ENCODE results near the gene KMT2E. TPM values are rescaled to one million over a fixed set of nuclear protein-coding genes. Genes with fewer than 3 reads are reported as not detected.
"Not testable (repeated sequence)": the region's sequence is repeated elsewhere in the genome, so short reads cannot be mapped to it uniquely, and the experiment has no call there.

KMT2E gene
- total RNA-seq, 1 experiment from 2014 or later = 68.3 TPM

- Histone ChIP-seq H3K4me3 (no peak overlapping the region), H3K27me3 (no peaks in the 10 kb centered on the region), H3K27ac (no peak overlapping the region), H3K36me3 (no peaks in the 10 kb centered on the region), H3K4me1 (peaks cover 27% of the 10 kb centered on the region), H3K9me3 (replicated peaks) (no peaks in the 10 kb centered on the region)
- DNase-seq = peak; percentile 36 to 62
Measured at GRCh38 chr7:104979167-104979841, 34.7 kb upstream of the KMT2E start.

DNA sequence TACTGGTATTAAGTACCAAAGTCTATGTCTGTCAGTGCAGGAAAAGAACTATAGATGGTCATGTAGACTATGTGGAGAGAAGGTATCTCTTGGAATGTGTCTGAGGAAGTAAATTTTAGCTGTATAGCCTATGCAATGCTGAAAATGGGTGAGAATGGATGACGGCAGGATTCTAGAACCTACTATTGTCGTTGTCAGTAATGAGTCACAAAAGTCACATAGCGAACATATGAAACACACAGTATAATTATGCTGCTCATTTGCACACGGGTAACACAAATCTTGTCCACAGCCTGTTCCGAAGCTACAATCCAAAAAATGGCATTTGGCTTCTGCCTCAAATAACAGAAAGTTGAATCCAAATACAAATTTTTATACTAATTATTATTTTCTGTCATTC, 33.6 kb upstream of the KMT2E start:
- Histone ChIP-seq H3K36me3 (no peaks in the 10 kb centered on the region), H3K4me1 (peaks cover 31% of the 10 kb centered on the region), H3K27me3 (no peaks in the 10 kb centered on the region), H3K9me3 (replicated peaks) (no peaks in the 10 kb centered on the region), H3K4me3 (no peak overlapping the region), H3K27ac (no peak overlapping the region)
- DNase-seq = no peak

GRCh38 chr7:104980841-104981671, 32.9 kb upstream of the KMT2E start:
- Histone ChIP-seq H3K4me1 (peaks cover 37% of the 10 kb centered on the region), H3K4me3 (no peak overlapping the region), H3K36me3 (no peaks in the 10 kb centered on the region), H3K27me3 (no peaks in the 10 kb centered on the region), H3K9me3 (replicated peaks) (no peaks in the 10 kb centered on the region), H3K27ac (no peak overlapping the region)
- DNase-seq = peak in 1 of 2 experiments; percentile 75

GRCh38 chr7:104981672-104982037, 32.4 kb upstream of the KMT2E start:
- no peaks in the 10 kb centered on the region for H3K9me3 ChIP-seq (replicated peaks)
- H3K27ac ChIP-seq = no peak overlapping the region
- H3K36me3 ChIP-seq = no peaks in the 10 kb centered on the region
- H3K4me1 ChIP-seq = peaks cover 38% of the 10 kb centered on the region
- no peaks in the 10 kb centered on the region for H3K27me3 ChIP-seq
- DNase-seq = no peak
- no peak overlapping the region for H3K4me3 ChIP-seq

- H3K4me3 ChIP-seq = peak overlapping the region; percentile 69
Measured at GRCh38 chr7:104982308-104983075, 31.5 kb upstream of the KMT2E start.

GRCh38 chr7:104983076-104983577, 30.9 kb upstream of the KMT2E start:
- Histone ChIP-seq H3K9me3 (replicated peaks) (no peaks in the 10 kb centered on the region), H3K4me1 (peaks cover 38% of the 10 kb centered on the region), H3K36me3 (no peaks in the 10 kb centered on the region), H3K27ac (peak overlapping the region; percentile 96), H3K27me3 (no peaks in the 10 kb centered on the region), H3K4me3 (peak overlapping the region; percentile 69)
- DNase-seq = peak in 1 of 2 experiments; percentile 43

More at GRCh38 chr7:104982308-104983075, 31.5 kb upstream of the KMT2E start:
- Histone ChIP-seq H3K27ac (peak overlapping the region; percentile 96), H3K9me3 (replicated peaks) (no peaks in the 10 kb centered on the region), H3K4me1 (peaks cover 38% of the 10 kb centered on the region), H3K36me3 (no peaks in the 10 kb centered on the region), H3K27me3 (no peaks in the 10 kb centered on the region)
- peak; percentile 68 to 75 for DNase-seq

- Histone ChIP-seq H3K27me3 (no peaks in the 10 kb centered on the region), H3K9me3 (replicated peaks) (no peaks in the 10 kb centered on the region), H3K4me1 (peaks cover 38% of the 10 kb centered on the region), H3K36me3 (no peaks in the 10 kb centered on the region), H3K27ac (peak overlapping the region; percentile 96), H3K4me3 (peak overlapping the region; percentile 69)
- peak; percentile 90 to 94 for DNase-seq
Measured at GRCh38 chr7:104983578-104984539, 30.1 kb upstream of the KMT2E start.

GRCh38 chr7:104984585-104985258, 29.3 kb upstream of the KMT2E start:
- DNase-seq = no peak
- H3K4me1 ChIP-seq = peaks cover 33% of the 10 kb centered on the region
- no peaks in the 10 kb centered on the region for H3K9me3 ChIP-seq (replicated peaks)
- no peaks in the 10 kb centered on the region for H3K27me3 ChIP-seq
- no peaks in the 10 kb centered on the region for H3K36me3 ChIP-seq
- peak overlapping the region; percentile 69 for H3K4me3 ChIP-seq
- H3K27ac ChIP-seq = peak overlapping the region; percentile 96

DNA sequence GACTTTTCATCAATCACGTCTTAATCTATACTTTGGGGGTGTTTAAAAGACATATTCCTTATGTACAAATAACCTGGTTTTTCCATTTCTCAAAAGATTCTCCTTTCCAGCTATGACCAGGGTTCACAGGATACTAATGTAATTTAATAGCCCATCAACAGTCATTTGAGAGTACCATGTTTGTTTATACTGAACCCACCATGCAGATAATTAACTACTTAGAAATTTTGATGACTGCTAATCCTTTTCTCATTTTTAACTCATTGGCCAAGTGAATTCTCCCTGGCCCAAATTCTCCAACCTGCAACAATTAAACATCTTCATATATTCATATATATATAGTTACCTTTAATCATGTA, 28.8 kb upstream of the KMT2E start:
- H3K9me3 ChIP-seq (replicated peaks) = no peaks in the 10 kb centered on the region
- H3K36me3 ChIP-seq = no peaks in the 10 kb centered on the region
- H3K4me1 ChIP-seq = peaks cover 33% of the 10 kb centered on the region
- no peaks in the 10 kb centered on the region for H3K27me3 ChIP-seq
- no peak for DNase-seq
- peak overlapping the region; percentile 69 for H3K4me3 ChIP-seq
- no peak overlapping the region; the same call in 1 of the 2 replicates for H3K27ac ChIP-seq

DNA sequence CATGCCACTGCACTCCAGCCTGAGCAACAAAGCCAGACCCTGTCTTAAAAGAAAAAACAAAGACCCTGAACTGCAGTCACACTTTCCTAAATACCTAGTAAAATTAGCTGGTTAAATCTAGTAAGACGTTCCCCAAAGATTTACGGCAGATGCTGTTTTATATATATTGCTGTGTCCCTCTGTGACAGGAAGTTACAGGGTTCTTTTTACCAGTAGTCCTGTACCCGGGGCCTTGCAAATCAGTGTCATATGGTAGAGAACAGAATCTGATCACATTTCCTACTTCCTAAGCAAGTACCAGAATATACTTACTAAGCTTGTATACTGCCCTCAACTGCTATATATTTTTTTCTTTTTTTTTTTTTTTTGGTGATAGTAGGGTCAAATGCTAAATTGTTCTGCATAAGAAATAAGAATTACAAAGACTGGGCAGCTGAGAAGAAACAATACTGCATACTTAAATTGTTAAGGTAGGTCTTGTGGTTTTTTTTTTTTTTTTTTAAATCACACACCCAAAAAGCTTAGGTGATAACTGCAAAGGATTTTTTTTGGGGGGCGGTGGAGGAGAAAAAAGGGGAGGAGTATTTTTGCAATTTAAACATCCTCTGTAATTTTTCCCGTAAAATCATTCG, 27.3 kb upstream of the KMT2E start:
- H3K36me3 ChIP-seq = peaks cover 7% of the 10 kb centered on the region
- DNase-seq = no peak
- no peak overlapping the region for H3K27ac ChIP-seq
- H3K9me3 ChIP-seq (replicated peaks) = no peaks in the 10 kb centered on the region
- no peaks in the 10 kb centered on the region for H3K27me3 ChIP-seq
- no peak overlapping the region for H3K4me3 ChIP-seq
- H3K4me1 ChIP-seq = peaks cover 28% of the 10 kb centered on the region

- not testable (repeated sequence) for H3K27me3 ChIP-seq; H3K4me3 ChIP-seq; H3K9me3 ChIP-seq (replicated peaks); H3K27ac ChIP-seq; DNase-seq
- peaks cover 21% of the 10 kb centered on the region for H3K4me1 ChIP-seq
- H3K36me3 ChIP-seq = peaks cover 11% of the 10 kb centered on the region
Measured at GRCh38 chr7:104987403-104987802, 26.6 kb upstream of the KMT2E start.

DNA sequence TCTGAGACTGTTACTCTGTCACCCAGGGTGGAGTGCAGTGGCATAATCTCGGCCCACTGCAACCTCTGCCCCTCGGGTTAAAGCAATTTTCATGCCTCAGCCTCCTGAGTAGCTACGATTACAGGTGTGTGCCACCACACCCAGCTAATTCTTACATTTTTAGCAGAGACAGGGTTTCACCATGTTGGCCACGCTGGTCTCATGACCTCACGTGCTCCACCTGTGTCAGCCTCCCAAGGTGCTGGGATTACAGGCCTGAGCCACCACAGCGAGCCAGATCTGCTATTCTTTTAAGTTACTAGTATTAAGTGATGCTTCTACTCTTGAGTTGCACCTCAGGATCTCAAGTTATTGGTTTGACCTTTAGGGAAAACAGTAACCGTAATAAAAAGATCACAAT, 23.0 kb upstream of the KMT2E start:
- no peak for DNase-seq
- Histone ChIP-seq H3K36me3 (peaks cover 37% of the 10 kb centered on the region), H3K27me3 (no peaks in the 10 kb centered on the region), H3K9me3 (replicated peaks) (no peaks in the 10 kb centered on the region), H3K27ac (no peak overlapping the region), H3K4me3 (no peak overlapping the region), H3K4me1 (peaks cover 4% of the 10 kb centered on the region; the same call in 1 of the 2 replicates)

- DNase-seq = no peak
- Histone ChIP-seq H3K4me3 (no peak overlapping the region), H3K9me3 (replicated peaks) (no peaks in the 10 kb centered on the region), H3K27ac (no peak overlapping the region), H3K36me3 (peaks cover 42% of the 10 kb centered on the region), H3K4me1 (0 out of 2 replicates have a peak, but pooled peaks cover 2% of the 10 kb centered on the region), H3K27me3 (no peaks in the 10 kb centered on the region)
Measured at GRCh38 chr7:104992306-104992705, 21.7 kb upstream of the KMT2E start.
